IPS-18a (cell line): Measurements from ENCODE around the gene SELENON.

Experiments used
- H3K27ac ChIP-seq: one replicate; pipeline ENCODE4 v1.5.1; 2013; ENCODE audit warnings: low read length
- H3K27me3 ChIP-seq: one replicate; pipeline ENCODE4 v1.6.1; 2013; ENCODE audit warnings: mild to moderate bottlenecking, low read length; ENCODE audit not compliant: control insufficient read depth, insufficient read depth
- H3K36me3 ChIP-seq: one replicate; pipeline ENCODE4 v1.6.1; 2013; ENCODE audit warnings: low read depth, low read length; ENCODE audit not compliant: control insufficient read depth
- H3K4me1 ChIP-seq: one replicate; pipeline ENCODE4 v1.6.1; 2013; ENCODE audit warnings: low read depth, low read length; ENCODE audit not compliant: control insufficient read depth
- H3K4me3 ChIP-seq: one replicate; pipeline ENCODE4 v1.5.1; 2013; ENCODE audit warnings: low read length
- H3K9ac ChIP-seq: one replicate; pipeline ENCODE4 v1.6.1; 2013; ENCODE audit warnings: mild to moderate bottlenecking, low read length, moderate library complexity
- H3K9me3 ChIP-seq: one replicate; pipeline ENCODE4 v1.6.1; 2013; ENCODE audit warnings: low read depth, low read length; ENCODE audit not compliant: control insufficient read depth

The SELENON gene

GRCh38 chr1:25799935-25800702 lies at the start of gene SELENON:
Gene SELENON, plus strand, starts transcription at chr1:25800193. Its CDS starts 38 bp downstream, at chr1:25800231.
- H3K4me3 ChIP-seq = peak within 1 kb of the TSS; percentile 77
- H3K9me3 ChIP-seq = no peaks in the 10 kb centered on the region
- H3K27me3 ChIP-seq = peaks cover 9% of the 10 kb centered on the region
- peak within 1 kb of the TSS; percentile 56 for H3K9ac ChIP-seq
- H3K27ac ChIP-seq = no peak within 1 kb of the TSS
- H3K36me3 ChIP-seq = peaks cover under 1% of the 10 kb centered on the region
- H3K4me1 ChIP-seq = peaks cover 5% of the 10 kb centered on the region

GRCh38 chr1:25750923-25751605 lies 48.9 kb upstream of the SELENON start:
- Histone ChIP-seq H3K9ac (no peak overlapping the region), H3K36me3 (no peaks in the 10 kb centered on the region), H3K4me3 (no peak overlapping the region), H3K9me3 (no peaks in the 10 kb centered on the region), H3K27me3 (no peaks in the 10 kb centered on the region), H3K27ac (no peak overlapping the region), H3K4me1 (peaks cover 13% of the 10 kb centered on the region)

GRCh38 chr1:25754470-25755181 lies 45.4 kb upstream of the SELENON start:
- Histone ChIP-seq H3K4me3 (no peak overlapping the region), H3K27ac (no peak overlapping the region), H3K9ac (no peak overlapping the region), H3K4me1 (peaks cover 10% of the 10 kb centered on the region), H3K27me3 (no peaks in the 10 kb centered on the region), H3K9me3 (no peaks in the 10 kb centered on the region), H3K36me3 (no peaks in the 10 kb centered on the region)

- Histone ChIP-seq H3K9me3 (no peaks in the 10 kb centered on the region), H3K27ac (no peak overlapping the region), H3K36me3 (no peaks in the 10 kb centered on the region), H3K4me1 (peaks cover 10% of the 10 kb centered on the region), H3K4me3 (no peak overlapping the region), H3K9ac (no peak overlapping the region), H3K27me3 (no peaks in the 10 kb centered on the region)
These were observed 44.4 kb upstream of the SELENON start for GRCh38 chr1:25755475-25756125.

GRCh38 chr1:25756215-25756614 lies 43.8 kb upstream of the SELENON start:
- H3K27me3 ChIP-seq = no peaks in the 10 kb centered on the region
- H3K9me3 ChIP-seq = no peaks in the 10 kb centered on the region
- no peak overlapping the region for H3K27ac ChIP-seq
- H3K9ac ChIP-seq = no peak overlapping the region
- no peak overlapping the region for H3K4me3 ChIP-seq
- no peaks in the 10 kb centered on the region for H3K36me3 ChIP-seq
- peaks cover 10% of the 10 kb centered on the region for H3K4me1 ChIP-seq

GRCh38 chr1:25757151-25757845 lies 42.7 kb upstream of the SELENON start:
- Histone ChIP-seq H3K4me1 (peaks cover 10% of the 10 kb centered on the region), H3K36me3 (no peaks in the 10 kb centered on the region), H3K27ac (no peak overlapping the region), H3K9me3 (no peaks in the 10 kb centered on the region), H3K4me3 (no peak overlapping the region), H3K27me3 (no peaks in the 10 kb centered on the region), H3K9ac (no peak overlapping the region)

GRCh38 chr1:25757846-25758185 lies 42.2 kb upstream of the SELENON start:
- H3K9me3 ChIP-seq = no peaks in the 10 kb centered on the region
- no peak overlapping the region for H3K27ac ChIP-seq
- H3K4me3 ChIP-seq = no peak overlapping the region
- no peaks in the 10 kb centered on the region for H3K36me3 ChIP-seq
- peaks cover 10% of the 10 kb centered on the region for H3K4me1 ChIP-seq
- no peaks in the 10 kb centered on the region for H3K27me3 ChIP-seq
- no peak overlapping the region for H3K9ac ChIP-seq

- Histone ChIP-seq H3K36me3 (no peaks in the 10 kb centered on the region), H3K4me3 (no peak overlapping the region), H3K9me3 (no peaks in the 10 kb centered on the region), H3K4me1 (peaks cover 10% of the 10 kb centered on the region), H3K9ac (no peak overlapping the region), H3K27me3 (no peaks in the 10 kb centered on the region), H3K27ac (no peak overlapping the region)
These were observed 41.4 kb upstream of the SELENON start for GRCh38 chr1:25758466-25759070.

GRCh38 chr1:25760122-25760719 lies 39.8 kb upstream of the SELENON start:
- Histone ChIP-seq H3K36me3 (no peaks in the 10 kb centered on the region), H3K9ac (no peak overlapping the region), H3K4me1 (peaks cover 10% of the 10 kb centered on the region), H3K27me3 (no peaks in the 10 kb centered on the region), H3K27ac (no peak overlapping the region), H3K9me3 (no peaks in the 10 kb centered on the region), H3K4me3 (no peak overlapping the region)

- H3K9ac ChIP-seq = no peak overlapping the region
- H3K4me1 ChIP-seq = peaks cover 15% of the 10 kb centered on the region
- no peaks in the 10 kb centered on the region for H3K9me3 ChIP-seq
- no peak overlapping the region for H3K4me3 ChIP-seq
- no peaks in the 10 kb centered on the region for H3K36me3 ChIP-seq
- H3K27ac ChIP-seq = no peak overlapping the region
- no peaks in the 10 kb centered on the region for H3K27me3 ChIP-seq
These were observed 39.1 kb upstream of the SELENON start for GRCh38 chr1:25760871-25761270.
